Spleen (tissue), 11 donors: ENCODE results near the gene ELAPOR1. TPM values are rescaled to one million over a fixed set of nuclear protein-coding genes. Genes with fewer than 3 reads are reported as not detected.
"Not testable (repeated sequence)": the region's sequence is repeated elsewhere in the genome, so short reads cannot be mapped to it uniquely, and the experiment has no call there.

ENCODE experiments used
- DNase-seq: peaks from one replicate; pipeline ENCODE4 v3.0.0-alpha.2; 2020
- H3K27ac ChIP-seq, 8 donors: fragments of 200-600 bp; sonication (generic) in 7 of 8; 1 replicate in 4 of 8; 2 replicates in 4 of 8; pipeline versions ENCODE4 v1.5.0 to v1.8.0; 2016 to 2021; ENCODE audit warnings: inconsistent platforms in 4 of 8, mild to moderate bottlenecking in 4 of 8, moderate library complexity in 1 of 8
- H3K27me3 ChIP-seq, 7 donors: fragments of 200-600 bp; sonication (generic) in 6 of 7; replicated peaks in 1 of 7; 1 replicate in 4 of 7; 2 replicates in 3 of 7; pipeline versions ENCODE4 v1.5.0 to v1.8.0; 2016 to 2021; ENCODE audit warnings: inconsistent platforms in 3 of 7, mild to moderate bottlenecking in 1 of 7
- H3K36me3 ChIP-seq, 6 donors: fragments of 200-600 bp; sonication (generic) in 5 of 6; 1 replicate in 4 of 6; 2 replicates in 2 of 6; pipeline versions ENCODE4 v1.5.0 to v1.8.0; 2016 to 2021; ENCODE audit warnings: inconsistent platforms in 2 of 6
- H3K4me1 ChIP-seq, 6 donors: fragments of 200-600 bp; sonication (generic) in 5 of 6; 1 replicate in 3 of 6; 2 replicates in 3 of 6; pipeline versions ENCODE4 v1.5.0 to v1.8.0; 2016 to 2021; ENCODE audit warnings: inconsistent platforms in 3 of 6
- H3K4me3 ChIP-seq, 8 donors: fragments of 200-600 bp; sonication (generic) in 7 of 8; 1 replicate in 4 of 8; 2 replicates in 4 of 8; pipeline versions ENCODE4 v1.5.0 to v1.8.0; 2016 to 2021; ENCODE audit warnings: inconsistent platforms in 4 of 8, mild to moderate bottlenecking in 4 of 8, moderate library complexity in 2 of 8
- H3K9me3 ChIP-seq, 8 donors: fragments of 200-600 bp; sonication (generic) in 7 of 8; 1 replicate in 4 of 8; 2 replicates in 4 of 8; pipeline versions ENCODE4 v1.5.0 to v1.8.0; 2016 to 2021; ENCODE audit warnings: inconsistent platforms in 4 of 8
- POLR2A ChIP-seq, 3 donors: fragments of 450-650 bp; IDR thresholded peaks; one replicate each; pipeline ENCODE4 v1.5.1; 2017; ENCODE audit warnings: antibody characterized with exemption in 3 of 3, mild to moderate bottlenecking in 1 of 3
- POLR2AphosphoS5 ChIP-seq, 3 donors: sonication (generic); formaldehyde crosslinking; IDR thresholded peaks; one replicate each; pipeline ENCODE4 v1.5.1; 2017; ENCODE audit warnings: antibody characterized with exemption in 3 of 3
- WGBS, 5 donors: extraction: QIAGEN DNeasy Blood & Tissue Kit in 3 of 5; methylation state at CpG; one replicate each; pipeline versions ENCODE4 v1.1.5 to v1.1.7; 2013 to 2018; 5-methylcytosine and 5-hydroxymethylcytosine counted together
- intact Hi-C: fragments of 100-400 bp; cut with DNase I; formaldehyde crosslinking; loops from one replicate; pipeline ENCODE4 v1.15.0; 2023; ENCODE audit warnings: low total_unique reads
- polyA plus RNA-seq, 3 donors: library from polyadenylated mRNA; stranded (reverse); fragments of 200-250 nt; gene quantifications; one replicate each; pipeline ENCODE4 v1.2.1, GENCODE V29; 2013
- total RNA-seq, 7 donors: library from RNA; depleted of rRNA in 3 of 7; stranded (reverse); fragments of >200 nt in 3 of 7; fragmentation: NEBNext Ultra II Directional in 4 of 7; extraction: Animal tissue kit (Norgen Biotek cat#: 25700) in 4 of 7; gene quantifications; one replicate each; pipeline versions ENCODE4 v1.1.0 to v1.2.1, GENCODE V29; 2016 to 2021
- TF ChIP-seq, protein P1 (sequence below), 11 experiments: fragments of 200-600 bp in 7 of 11; fragments of 450-650 bp in 4 of 11; sonication (generic) in 4 of 11; IDR thresholded peaks in 8 of 11; conservative IDR thresholded peaks in 3 of 11; 1 replicate in 7 of 11; 2 replicates in 4 of 11; pipeline versions ENCODE4 v1.4.0 to v1.8.0; 2016 to 2021; ENCODE audit warnings: antibody characterized with exemption in 11 of 11, inconsistent platforms in 4 of 11, mild to moderate bottlenecking in 1 of 11
- donor health status: healthy with polysubstance abuse.
- donor health status: DM: no; HTN: no; CAD: no; lungs with moderate emphysema.
- donor health status: DM: no; HTN: no; CAD: no.
- donor health status: Bipolar disorder and iron deficiency.
- donor health status: healthy.
- donor health status: DM: no; HTN: no; CAD: no.
- donor health status: DM: yes; HTN: yes; CAD: no.

The ELAPOR1 gene
- total and polyA plus RNA-seq, 10 donors: 0.26 to 10.3 (median 2.5) TPM

DNA sequence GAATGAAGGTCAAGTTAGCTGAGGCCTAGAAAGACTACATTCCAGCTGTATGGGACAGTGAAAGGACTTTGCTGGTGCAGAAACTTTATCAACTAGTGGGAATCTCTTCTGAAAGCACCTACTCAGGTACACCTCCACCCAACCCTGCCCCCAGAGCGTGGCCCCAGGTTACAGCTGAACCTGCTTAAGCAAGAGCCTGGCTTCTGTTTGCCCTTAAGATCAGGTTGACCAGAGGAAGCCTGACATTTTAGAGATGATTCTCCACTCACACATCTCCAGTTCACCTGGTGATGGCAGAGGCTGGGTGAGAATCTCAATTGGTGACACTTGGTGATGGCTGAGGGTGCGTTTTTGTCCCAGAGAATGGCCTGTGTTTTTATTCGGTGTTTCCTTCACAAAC lies 24.0 kb downstream of the ELAPOR1 start:
- Histone ChIP-seq H3K27me3 (no peaks in the 10 kb centered on the region), H3K4me1 (peaks cover 0 to 27% (median 15%) of the 10 kb centered on the region in 6 donors), H3K27ac (peak overlapping the region in 2 of 8 donors; percentile 23 to 35), H3K9me3 (no peaks in the 10 kb centered on the region), H3K4me3 (no peak overlapping the region), H3K36me3 (no peaks in the 10 kb centered on the region)
- intact Hi-C loops: no loop called here
- TF ChIP-seq POLR2AphosphoS5 (IDR thresholded peaks at IDR 0.05) (no peak), POLR2A (IDR thresholded peaks at IDR 0.05) (no peak)
- TF ChIP-seq, protein P1, sequence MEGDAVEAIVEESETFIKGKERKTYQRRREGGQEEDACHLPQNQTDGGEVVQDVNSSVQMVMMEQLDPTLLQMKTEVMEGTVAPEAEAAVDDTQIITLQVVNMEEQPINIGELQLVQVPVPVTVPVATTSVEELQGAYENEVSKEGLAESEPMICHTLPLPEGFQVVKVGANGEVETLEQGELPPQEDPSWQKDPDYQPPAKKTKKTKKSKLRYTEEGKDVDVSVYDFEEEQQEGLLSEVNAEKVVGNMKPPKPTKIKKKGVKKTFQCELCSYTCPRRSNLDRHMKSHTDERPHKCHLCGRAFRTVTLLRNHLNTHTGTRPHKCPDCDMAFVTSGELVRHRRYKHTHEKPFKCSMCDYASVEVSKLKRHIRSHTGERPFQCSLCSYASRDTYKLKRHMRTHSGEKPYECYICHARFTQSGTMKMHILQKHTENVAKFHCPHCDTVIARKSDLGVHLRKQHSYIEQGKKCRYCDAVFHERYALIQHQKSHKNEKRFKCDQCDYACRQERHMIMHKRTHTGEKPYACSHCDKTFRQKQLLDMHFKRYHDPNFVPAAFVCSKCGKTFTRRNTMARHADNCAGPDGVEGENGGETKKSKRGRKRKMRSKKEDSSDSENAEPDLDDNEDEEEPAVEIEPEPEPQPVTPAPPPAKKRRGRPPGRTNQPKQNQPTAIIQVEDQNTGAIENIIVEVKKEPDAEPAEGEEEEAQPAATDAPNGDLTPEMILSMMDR (IDR thresholded peaks at IDR 0.05 in 8 of 11, conservative IDR thresholded peaks at IDR 0.05 in 3 of 11): no peak
- 79 to 92% (median 87%) methylated on average over 3 of the region's 3 CpGs for WGBS, 5 donors
- DNase-seq: no peak

GRCh38 chr1:109138358-109138757 lies 24.4 kb downstream of the ELAPOR1 start:
- no peaks in the 10 kb centered on the region for H3K36me3 ChIP-seq
- TF ChIP-seq POLR2A (IDR thresholded peaks at IDR 0.05) (no peak), POLR2AphosphoS5 (IDR thresholded peaks at IDR 0.05) (no peak)
- TF ChIP-seq, protein P1 (IDR thresholded peaks at IDR 0.05 in 8 of 11, conservative IDR thresholded peaks at IDR 0.05 in 3 of 11): no peak
- H3K27ac ChIP-seq: peak overlapping the region in 2 of 8 donors; percentile 23 to 35
- WGBS, 5 donors: 75 to 92% (median 85%) methylated on average over 3 of the region's 3 CpGs
- intact Hi-C loops: no loop called here
- peaks cover 0 to 23% (median 13%) of the 10 kb centered on the region in 6 donors for H3K4me1 ChIP-seq
- no peaks in the 10 kb centered on the region for H3K27me3 ChIP-seq
- no peak for DNase-seq
- no peak overlapping the region for H3K4me3 ChIP-seq
- H3K9me3 ChIP-seq: no peaks in the 10 kb centered on the region

DNA sequence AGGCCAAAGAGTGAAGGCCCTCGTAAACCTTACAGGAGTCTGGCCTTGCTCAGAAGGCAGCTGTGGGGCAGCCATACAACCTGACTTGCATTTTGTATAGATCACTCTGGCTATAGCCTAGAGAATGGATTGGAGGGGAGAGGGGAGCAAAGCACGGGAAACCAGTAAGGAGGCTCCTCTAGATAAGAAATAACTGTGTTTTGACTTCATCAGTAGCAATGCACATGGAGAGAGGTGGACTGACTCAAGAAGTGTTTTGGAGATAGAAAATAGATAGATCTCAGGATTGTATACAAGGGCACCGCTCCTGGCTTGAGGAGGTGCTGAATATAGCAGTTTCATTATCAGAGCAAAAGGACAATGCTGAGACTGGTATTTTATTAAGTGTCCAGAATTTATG lies 26.5 kb downstream of the ELAPOR1 start:
- H3K36me3 ChIP-seq: no peaks in the 10 kb centered on the region
- TF ChIP-seq, protein P1 (IDR thresholded peaks at IDR 0.05 in 8 of 11, conservative IDR thresholded peaks at IDR 0.05 in 3 of 11): no peak
- no peak for TF ChIP-seq POLR2AphosphoS5 (IDR thresholded peaks at IDR 0.05)
- TF ChIP-seq POLR2A (IDR thresholded peaks at IDR 0.05): no peak
- no peak overlapping the region for H3K27ac ChIP-seq
- intact Hi-C loops: no loop called here
- peaks cover 0 to 7% (median 0%) of the 10 kb centered on the region in 6 donors for H3K4me1 ChIP-seq
- H3K4me3 ChIP-seq: no peak overlapping the region
- no peaks in the 10 kb centered on the region for H3K9me3 ChIP-seq
- 72 to 94% (median 89%) methylated on average over 3 of the region's 3 CpGs for WGBS, 5 donors
- H3K27me3 ChIP-seq: no peaks in the 10 kb centered on the region
- DNase-seq: no peak

- Histone ChIP-seq H3K27ac (no peak overlapping the region), H3K27me3 (no peaks in the 10 kb centered on the region), H3K4me1 (peaks cover 0 to 7% (median 0%) of the 10 kb centered on the region in 6 donors), H3K9me3 (no peaks in the 10 kb centered on the region), H3K4me3 (no peak overlapping the region), H3K36me3 (no peaks in the 10 kb centered on the region)
- intact Hi-C loops: no loop called here
- 82 to 94% (median 92%) methylated on average over 5 of the region's 5 CpGs for WGBS, 5 donors
- TF ChIP-seq POLR2AphosphoS5 (IDR thresholded peaks at IDR 0.05) (no peak), POLR2A (IDR thresholded peaks at IDR 0.05) (no peak)
- TF ChIP-seq, protein P1 (IDR thresholded peaks at IDR 0.05 in 8 of 11, conservative IDR thresholded peaks at IDR 0.05 in 3 of 11): no peak
- no peak for DNase-seq
These were observed 28.3 kb downstream of the ELAPOR1 start for GRCh38 chr1:109142260-109142659.

DNA sequence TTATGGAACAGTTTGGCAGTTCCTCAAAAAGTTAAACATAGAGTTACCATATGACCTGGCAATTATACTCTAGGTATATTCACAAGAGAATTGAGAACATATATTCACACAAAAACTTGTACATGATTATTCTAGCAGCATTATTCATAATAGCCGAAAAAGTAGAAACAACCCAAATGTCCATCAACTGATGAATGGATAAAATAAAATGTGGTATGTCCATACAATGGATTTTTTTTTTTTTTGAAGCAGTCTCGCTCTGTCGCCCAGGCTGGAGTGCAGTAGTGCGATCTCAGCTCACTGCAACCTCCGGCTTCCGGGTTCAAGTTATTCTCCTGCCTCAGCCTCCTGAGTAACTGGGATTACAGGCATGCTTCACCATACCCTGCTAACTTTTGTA lies 28.8 kb downstream of the ELAPOR1 start:
- 86 to 95% (median 94%) methylated on average over 6 of the region's 6 CpGs for WGBS, 5 donors
- H3K9me3 ChIP-seq, H3K4me1 ChIP-seq, intact Hi-C loops, H3K4me3 ChIP-seq, DNase-seq, H3K27ac ChIP-seq, H3K36me3 ChIP-seq, H3K27me3 ChIP-seq: not testable (repeated sequence)
